GM23248 (cell line): ENCODE measurements around the gene SETD5. TPM values are rescaled to one million over a fixed set of nuclear protein-coding genes. Genes with fewer than 3 reads are reported as not detected.
"Not testable (repeated sequence)": the region's sequence is repeated elsewhere in the genome, so short reads cannot be mapped to it uniquely, and the experiment has no call there.

ENCODE experiments used
- DNase-seq: peaks from one replicate; pipeline ENCODE4 v3.0.0-alpha.2; 2015
- H2AFZ ChIP-seq: fragments of 200-600 bp; sonication (generic); 2 replicates; pipeline ENCODE4 v1.6.1; 2016; ENCODE audit warnings: antibody characterized with exemption
- H3F3A ChIP-seq: fragments of 200-600 bp; sonication (generic); 2 replicates; pipeline ENCODE4 v1.6.1; 2016; ENCODE audit warnings: mild to moderate bottlenecking, antibody characterized with exemption, mixed run types; ENCODE audit not compliant: insufficient read depth
- H3K27ac ChIP-seq: fragments of 200-600 bp; sonication (generic); 2 replicates; pipeline ENCODE4 v1.5.1; 2016; ENCODE audit warnings: mild to moderate bottlenecking
- H3K27me3 ChIP-seq: fragments of 200-600 bp; sonication (generic); replicated peaks from 2 replicates; pipeline ENCODE4 v1.6.1; 2016; ENCODE audit warnings: mild to moderate bottlenecking; ENCODE audit not compliant: insufficient read depth
- H3K36me3 ChIP-seq: fragments of 200-600 bp; sonication (generic); 2 replicates; pipeline ENCODE4 v1.6.1; 2016; ENCODE audit warnings: low read depth, mild to moderate bottlenecking
- H3K4me1 ChIP-seq: fragments of 200-600 bp; sonication (generic); 2 replicates; pipeline ENCODE4 v1.6.1; 2016; ENCODE audit warnings: mild to moderate bottlenecking; ENCODE audit not compliant: insufficient read depth
- H3K4me2 ChIP-seq: fragments of 200-600 bp; sonication (generic); one replicate; pipeline ENCODE4 v1.6.1; 2016; ENCODE audit warnings: mild to moderate bottlenecking; ENCODE audit not compliant: unreplicated experiment
- H3K4me3 ChIP-seq: fragments of 200-600 bp; sonication (generic); 2 replicates; pipeline ENCODE4 v1.5.1; 2016; ENCODE audit warnings: mild to moderate bottlenecking
- H3K79me2 ChIP-seq: fragments of 200-600 bp; sonication (generic); 2 replicates; pipeline ENCODE4 v1.6.1; 2016; ENCODE audit warnings: mild to moderate bottlenecking; ENCODE audit not compliant: insufficient read depth
- H3K9ac ChIP-seq: fragments of 200-600 bp; sonication (generic); 2 replicates; pipeline ENCODE4 v1.6.1; 2016; ENCODE audit warnings: mild to moderate bottlenecking
- H3K9me2 ChIP-seq: fragments of 200-600 bp; sonication (generic); 2 replicates; pipeline ENCODE4 v1.6.1; 2016; ENCODE audit warnings: mixed run types, mild to moderate bottlenecking, moderate library complexity; ENCODE audit not compliant: insufficient read depth
- H3K9me3 ChIP-seq: fragments of 200-600 bp; sonication (generic); one replicate; pipeline ENCODE4 v1.6.1; 2017; ENCODE audit warnings: low read depth
- H4K20me1 ChIP-seq: fragments of 200-600 bp; sonication (generic); 2 replicates; pipeline ENCODE4 v1.6.0; 2016; ENCODE audit not compliant: insufficient read depth
- EZH2 ChIP-seq: fragments of 200-600 bp; sonication (generic); IDR thresholded peaks from 2 replicates; pipeline ENCODE4 v1.6.1; 2018; ENCODE audit warnings: antibody characterized with exemption, mild to moderate bottlenecking; ENCODE audit not compliant: insufficient read depth, poor library complexity, severe bottlenecking
- EZH2phosphoT487 ChIP-seq: fragments of 200-600 bp; sonication (generic); IDR thresholded peaks from 2 replicates; pipeline ENCODE4 v1.6.1; 2018; ENCODE audit warnings: antibody characterized with exemption, moderate library complexity, mild to moderate bottlenecking, low read depth; ENCODE audit not compliant: insufficient read depth
- WGBS, 2 experiments: methylation state at CpG; one replicate each; pipeline ENCODE4 v1.1.6; 2015 to 2017; ENCODE audit warnings: low lambda C conversion rate in 2 of 2, low coverage in 1 of 2; ENCODE audit errors: missing lambda C conversion rate in 2 of 2; 5-methylcytosine and 5-hydroxymethylcytosine counted together
- in situ Hi-C: fragments of 300-500 bp; cut with MboI; formaldehyde crosslinking; loops from 2 replicates; pipeline ENCODE4 v1.15.0; 2020
- polyA plus RNA-seq: library from polyadenylated mRNA; unstranded; fragments of >200 nt; fragmentation: Nextera tagmentation; extraction: Ambion mirVana; gene quantifications from 2 replicates; pipeline ENCODE4 v1.2.1, GENCODE V29; 2016
- total RNA-seq: library from RNA; depleted of rRNA; stranded (reverse); fragments of >200 nt; shearing (Covaris generic); gene quantifications from 2 replicates; pipeline ENCODE4 v1.2.3, GENCODE V29; 2014

Gene SETD5
- total and polyA plus RNA-seq, 2 experiments from 2014 or later: 35.0 to 45.0 TPM

GRCh38 chr3:9476935-9477334 is 79.5 kb downstream of the SETD5 start:
- H3K4me2 ChIP-seq: no peak overlapping the region
- no peak for TF ChIP-seq EZH2phosphoT487
- no peak for TF ChIP-seq EZH2
- H3K9me2 ChIP-seq: no peaks in the 10 kb centered on the region
- H3K27ac ChIP-seq: no peak overlapping the region
- H2AFZ ChIP-seq: no peak overlapping the region
- H3K9me3 ChIP-seq: no peaks in the 10 kb centered on the region
- peaks cover 77% of the 10 kb centered on the region for H3K36me3 ChIP-seq
- in situ Hi-C loops: no loop called here
- no peak for DNase-seq
- H3K4me1 ChIP-seq: no peaks in the 10 kb centered on the region
- H3K27me3 ChIP-seq: no peaks in the 10 kb centered on the region
- peaks cover 5% of the 10 kb centered on the region; the same call in 1 of the 2 replicates for H3F3A ChIP-seq
- H3K9ac ChIP-seq: no peak overlapping the region
- peaks cover 55% of the 10 kb centered on the region for H3K79me2 ChIP-seq
- H3K4me3 ChIP-seq: no peak overlapping the region
- 89 to 95% methylated on average over 5 of the region's 5 CpGs for WGBS, 2 experiments
- no peaks in the 10 kb centered on the region for H4K20me1 ChIP-seq

DNA sequence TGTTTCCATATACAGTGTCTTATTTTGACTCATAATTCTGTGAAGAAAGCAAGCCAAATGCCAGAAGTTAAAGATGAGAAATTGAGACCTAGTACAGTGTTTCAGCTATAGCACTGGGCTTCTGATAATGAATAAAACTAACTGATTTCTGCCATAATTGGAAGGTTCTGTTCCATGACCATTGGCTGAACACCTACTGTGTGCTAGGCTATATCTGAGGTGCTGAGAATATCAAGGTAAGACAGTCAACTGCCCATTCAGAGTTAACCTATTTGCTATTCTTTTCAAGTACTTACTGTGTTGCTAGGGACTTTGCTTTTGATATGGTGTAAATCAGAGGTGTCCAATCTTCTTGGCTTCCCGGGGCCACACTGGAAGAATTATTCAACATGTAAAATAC is 82.8 kb downstream of the SETD5 start:
- Histone ChIP-seq H3K27ac (no peak overlapping the region), H3K27me3 (no peaks in the 10 kb centered on the region), H2AFZ (no peak overlapping the region), H3K9me3 (no peaks in the 10 kb centered on the region), H3K4me1 (no peaks in the 10 kb centered on the region), H3K9me2 (no peaks in the 10 kb centered on the region), H3F3A (peaks cover 9% of the 10 kb centered on the region; the same call in 1 of the 2 replicates), H3K4me2 (no peak overlapping the region), H3K79me2 (peaks cover 33% of the 10 kb centered on the region), H4K20me1 (no peaks in the 10 kb centered on the region), H3K4me3 (no peak overlapping the region), H3K9ac (no peak overlapping the region), H3K36me3 (peaks cover 76% of the 10 kb centered on the region)
- DNase-seq: no peak
- 93 to 96% methylated on average over 1 of the region's 1 CpG for WGBS, 2 experiments
- in situ Hi-C loops: no loop called here
- TF ChIP-seq EZH2 (no peak), EZH2phosphoT487 (no peak)

DNA sequence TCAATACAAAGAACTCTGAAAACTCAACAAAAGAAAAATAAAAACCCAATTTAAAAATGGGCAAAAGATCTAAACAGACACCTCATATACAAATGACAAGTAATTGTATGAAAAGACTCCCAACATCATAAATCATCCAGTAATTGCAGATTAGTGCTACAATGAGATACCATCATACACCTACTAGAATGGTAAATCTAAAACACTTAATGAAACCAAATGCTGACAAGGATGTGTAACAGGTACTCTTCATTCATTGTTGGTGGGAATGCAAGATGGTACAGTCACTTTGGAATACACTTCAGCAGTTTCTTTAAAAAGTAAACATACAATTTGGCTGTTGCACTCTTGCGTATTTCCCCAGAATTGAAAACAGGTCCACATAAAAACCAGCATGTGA is 87.8 kb downstream of the SETD5 start:
- no peak for DNase-seq
- Histone ChIP-seq H3K9me3 (no peaks in the 10 kb centered on the region), H3K27me3 (no peaks in the 10 kb centered on the region), H3K4me3 (no peak overlapping the region), H3K4me2 (no peak overlapping the region), H3K9ac (no peak overlapping the region), H3K36me3 (peaks cover 37% of the 10 kb centered on the region), H3K27ac (no peak overlapping the region), H4K20me1 (no peaks in the 10 kb centered on the region), H3K4me1 (no peaks in the 10 kb centered on the region), H3F3A (peaks cover 40% of the 10 kb centered on the region; the same call in 1 of the 2 replicates), H2AFZ (no peak overlapping the region), H3K9me2 (no peaks in the 10 kb centered on the region), H3K79me2 (0 out of 2 replicates have a peak, but pooled peaks cover 6% of the 10 kb centered on the region)
- in situ Hi-C loops: no loop called here
- TF ChIP-seq EZH2phosphoT487 (no peak), EZH2 (no peak)
- WGBS, 2 experiments: 97% methylated on average over 1 of the region's 1 CpG

- Histone ChIP-seq H3K9ac (no peak overlapping the region), H3K4me1 (no peaks in the 10 kb centered on the region), H4K20me1 (no peaks in the 10 kb centered on the region), H3K79me2 (no peaks in the 10 kb centered on the region), H3K4me2 (no peak overlapping the region), H3K27ac (no peak overlapping the region), H2AFZ (no peak overlapping the region), H3K36me3 (no peaks in the 10 kb centered on the region), H3K9me2 (no peaks in the 10 kb centered on the region), H3K4me3 (no peak overlapping the region), H3K9me3 (no peaks in the 10 kb centered on the region), H3F3A (peaks cover 28% of the 10 kb centered on the region; the same call in 1 of the 2 replicates), H3K27me3 (no peaks in the 10 kb centered on the region)
- no peak for DNase-seq
- TF ChIP-seq EZH2phosphoT487 (no peak), EZH2 (no peak)
- in situ Hi-C loops: no loop called here
- WGBS, 2 experiments: 55 to 56% methylated on average over 3 of the region's 3 CpGs
Observed at GRCh38 chr3:9491506-9491905, 94.1 kb downstream of the SETD5 start.

DNA sequence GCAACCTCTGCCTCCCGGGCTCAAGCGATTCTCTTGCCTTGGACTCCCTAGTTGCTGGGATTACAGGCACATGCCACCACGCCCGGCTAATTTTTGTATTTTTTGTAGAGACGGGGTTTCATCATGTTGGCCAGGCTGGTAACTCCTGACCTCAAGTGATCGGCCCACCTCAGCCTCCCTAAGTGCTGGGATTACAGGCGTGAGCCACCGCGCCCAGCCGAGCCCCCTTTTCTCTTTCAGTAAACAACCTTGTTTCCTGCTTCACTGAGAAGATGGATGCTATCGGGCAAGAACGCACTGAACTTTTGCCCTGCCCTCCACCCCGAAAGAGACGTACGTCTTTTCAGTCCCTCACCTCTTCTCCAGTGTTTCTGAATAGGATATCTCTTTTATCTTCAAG is 96.6 kb downstream of the SETD5 start:
- 98% methylated on average over 15 of the region's 15 CpGs for WGBS, 2 experiments

More for the DNA sequence above, 96.6 kb downstream of the SETD5 start:
- H3K4me2 ChIP-seq, H3K9me3 ChIP-seq, H3K27ac ChIP-seq, H3K79me2 ChIP-seq, H2AFZ ChIP-seq, in situ Hi-C loops, H3K27me3 ChIP-seq, H4K20me1 ChIP-seq, H3K36me3 ChIP-seq, H3K9me2 ChIP-seq, DNase-seq, H3K9ac ChIP-seq, H3K4me3 ChIP-seq: not testable (repeated sequence)
- peaks cover 12% of the 10 kb centered on the region for H3K4me1 ChIP-seq
- peaks cover 31% of the 10 kb centered on the region; the same call in 1 of the 2 replicates for H3F3A ChIP-seq
